DMS153 (cell line): Measurements from ENCODE around the gene RASEF.

ENCODE experiments used
- DNase-seq: peaks from one replicate; lab custom pipeline; 2025; lab: John Stamatoyannopoulos, UW

Gene RASEF

DNA sequence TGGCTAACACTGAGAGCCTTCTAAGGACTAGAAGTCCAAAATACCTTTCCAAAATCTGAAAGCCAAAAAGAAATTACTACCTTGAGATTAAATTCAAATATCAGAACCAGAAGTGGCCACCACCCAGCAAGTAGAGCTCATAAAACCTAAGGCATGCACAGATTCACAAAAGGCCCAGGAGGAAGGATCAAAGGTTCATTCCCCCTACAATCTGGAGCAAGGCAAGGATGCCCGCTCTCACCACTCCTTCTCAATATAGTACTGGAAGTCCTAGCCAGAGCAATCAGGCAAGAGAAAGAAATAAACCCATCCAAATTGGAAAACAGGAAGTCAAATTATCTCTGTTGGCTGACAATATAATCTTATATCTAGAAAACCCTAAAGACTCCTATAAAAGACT lies 6.0 kb downstream of the RASEF start:
- DNase-seq: no peak

- DNase-seq: peak; percentile 71
Measured at GRCh38 chr9:83056174-83056573, 6.8 kb downstream of the RASEF start.

DNA sequence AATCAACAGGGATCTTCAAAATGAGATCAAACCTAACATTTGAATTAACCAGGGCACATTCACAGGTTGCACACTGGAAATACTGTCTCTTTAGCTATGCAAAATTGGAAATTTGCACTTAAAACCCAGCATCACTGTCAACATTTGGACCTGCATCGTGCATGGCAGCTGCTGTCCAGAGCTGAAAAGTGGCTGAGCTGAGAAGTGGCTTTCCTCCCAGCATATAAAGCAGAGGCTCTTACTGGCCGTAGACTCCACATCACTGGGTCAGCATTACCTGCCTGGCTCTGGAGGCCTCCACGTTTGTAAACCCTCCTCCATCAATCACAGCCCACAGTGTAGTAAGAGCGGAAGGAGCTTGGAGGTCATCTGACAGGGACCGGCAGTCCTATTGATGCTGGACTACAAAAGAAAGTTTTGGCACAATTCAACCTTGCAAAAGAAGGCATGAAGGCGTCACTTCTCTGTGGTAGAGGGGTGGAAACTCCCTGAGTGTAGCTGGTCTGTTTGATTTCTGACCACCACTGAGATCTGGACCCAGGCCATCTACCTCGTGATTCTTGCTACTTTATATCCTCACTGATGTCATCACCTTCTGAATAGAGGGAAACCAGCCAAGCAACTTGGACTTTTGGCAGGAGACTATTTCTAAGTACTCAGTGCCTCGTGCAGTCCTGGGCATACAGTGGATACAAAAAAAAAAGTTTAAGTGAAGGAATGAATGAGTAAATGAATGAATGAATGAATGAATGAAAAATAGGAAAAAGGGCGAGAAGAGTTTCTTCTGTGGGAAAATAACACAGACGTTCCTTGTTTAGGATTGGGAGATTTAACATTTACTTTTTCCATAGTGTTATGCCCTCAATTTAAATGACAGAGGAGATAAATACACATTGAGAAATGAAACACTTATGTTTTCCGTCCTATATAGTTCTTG lies 14.8 kb downstream of the RASEF start:
- DNase-seq: no peak

- no peak for DNase-seq
Measured at GRCh38 chr9:83043597-83043996, 19.3 kb downstream of the RASEF start.

DNA sequence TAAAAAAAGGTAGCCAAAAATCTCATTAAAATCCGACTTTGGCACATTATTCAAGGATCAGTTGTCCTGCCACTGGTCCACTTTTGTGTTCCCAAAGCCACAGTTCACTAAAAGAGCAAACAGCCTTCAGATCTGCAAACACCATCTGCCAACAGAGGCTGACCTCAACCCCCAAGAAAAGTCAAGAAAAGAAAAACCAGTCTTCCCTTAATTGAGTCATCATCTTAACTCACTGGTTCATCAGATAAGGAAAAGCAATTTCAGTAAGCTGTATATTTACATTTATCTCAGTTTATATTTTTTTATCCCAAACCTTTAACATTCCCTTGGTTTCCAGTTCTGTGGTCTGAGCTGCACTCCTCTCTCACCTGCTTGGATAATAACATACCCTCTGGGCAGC lies 21.2 kb downstream of the RASEF start:
- DNase-seq: no peak

DNA sequence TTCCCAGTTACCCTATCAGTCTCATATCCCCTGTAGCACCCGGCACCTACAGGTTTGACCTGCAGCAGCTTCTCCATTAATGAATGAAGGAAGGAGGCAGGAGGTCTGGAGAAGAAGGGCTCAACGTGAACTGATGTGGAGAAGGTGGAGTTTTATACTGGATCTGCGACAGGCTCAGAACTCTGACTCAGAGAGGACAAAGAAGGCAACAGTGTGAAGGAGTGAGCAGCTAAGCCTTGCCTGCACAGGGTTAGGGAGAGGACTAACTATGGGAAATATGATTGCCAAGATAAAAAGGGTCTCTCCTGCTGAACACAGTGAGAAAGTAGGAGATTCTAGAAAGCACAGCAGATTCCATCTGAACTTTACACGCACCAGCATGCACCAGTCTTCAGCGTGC lies 23.6 kb downstream of the RASEF start:
- DNase-seq: no peak

- no peak for DNase-seq
Measured at GRCh38 chr9:83036043-83036442, 26.9 kb downstream of the RASEF start.

DNA sequence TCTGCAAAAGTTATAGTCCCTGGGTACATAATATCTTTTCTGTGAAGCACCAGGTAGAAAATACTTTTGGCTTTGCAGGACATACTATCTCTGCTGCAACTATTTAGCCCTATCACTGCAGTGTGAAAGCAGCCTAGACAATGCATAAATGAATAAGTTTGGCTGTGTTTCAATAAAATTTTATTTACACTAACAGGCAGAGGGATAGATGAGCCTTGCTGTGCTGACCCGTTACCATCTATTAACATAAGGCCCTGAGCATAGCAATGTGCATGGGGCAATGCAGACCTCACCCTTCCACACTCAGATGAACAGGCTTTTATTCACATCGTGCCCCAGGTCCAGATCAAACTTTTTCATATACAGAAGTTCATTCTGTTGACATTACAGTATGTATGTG lies 27.8 kb downstream of the RASEF start:
- no peak for DNase-seq

GRCh38 chr9:83034587-83034986 lies 28.4 kb downstream of the RASEF start:
- DNase-seq: peak; percentile 49

DNA sequence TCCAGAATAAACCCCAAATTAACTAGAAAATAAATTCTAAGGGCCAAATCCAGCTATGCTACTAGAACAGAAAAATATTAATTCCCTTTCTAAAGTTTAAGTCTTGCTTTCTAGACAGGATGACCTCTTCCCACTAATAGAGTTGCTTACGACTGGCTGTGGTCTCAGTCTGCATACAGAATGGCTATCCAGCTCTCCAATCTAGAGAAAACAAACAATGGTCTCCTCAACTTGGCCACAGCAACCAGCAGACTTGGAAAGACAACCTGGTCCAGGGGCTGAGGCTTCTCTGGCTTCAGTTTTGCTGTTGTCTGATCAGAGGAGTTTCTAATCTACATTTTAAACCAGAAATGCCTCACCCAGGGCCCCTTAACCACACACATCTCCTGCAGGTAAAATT lies 28.9 kb downstream of the RASEF start:
- DNase-seq: no peak

- DNase-seq: no peak
Measured at GRCh38 chr9:83032065-83032625, 30.8 kb downstream of the RASEF start.

GRCh38 chr9:83030391-83031107 lies 32.4 kb downstream of the RASEF start:
- no peak for DNase-seq

DNA sequence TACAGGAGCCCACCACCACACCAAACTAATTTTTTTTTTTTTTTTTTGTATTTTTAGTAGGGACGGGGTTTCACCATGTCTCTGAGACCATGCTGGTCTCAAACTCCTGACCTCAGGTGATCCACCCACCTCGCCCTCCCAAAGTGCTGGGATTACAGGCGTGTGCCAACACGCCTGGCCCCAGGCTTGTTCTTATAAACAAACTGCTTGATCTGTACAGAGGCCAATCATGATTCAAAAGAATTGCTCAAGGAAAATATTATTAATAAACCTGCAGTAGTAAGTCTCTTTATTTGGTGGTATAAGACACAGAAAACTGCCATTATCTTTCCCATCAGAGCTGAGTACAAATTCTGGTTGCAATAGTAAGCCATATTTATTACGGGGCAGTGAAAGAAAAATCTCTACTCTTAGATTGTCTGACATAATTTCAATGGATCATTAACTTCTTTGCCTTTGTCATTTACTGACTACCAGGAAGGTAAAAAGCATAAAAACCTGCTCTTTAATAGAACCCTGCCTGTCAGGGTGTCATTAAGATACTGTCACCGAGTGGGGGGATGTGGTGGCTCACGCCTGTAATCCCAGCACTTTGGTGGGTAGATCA lies 33.3 kb downstream of the RASEF start:
- DNase-seq: no peak

DNA sequence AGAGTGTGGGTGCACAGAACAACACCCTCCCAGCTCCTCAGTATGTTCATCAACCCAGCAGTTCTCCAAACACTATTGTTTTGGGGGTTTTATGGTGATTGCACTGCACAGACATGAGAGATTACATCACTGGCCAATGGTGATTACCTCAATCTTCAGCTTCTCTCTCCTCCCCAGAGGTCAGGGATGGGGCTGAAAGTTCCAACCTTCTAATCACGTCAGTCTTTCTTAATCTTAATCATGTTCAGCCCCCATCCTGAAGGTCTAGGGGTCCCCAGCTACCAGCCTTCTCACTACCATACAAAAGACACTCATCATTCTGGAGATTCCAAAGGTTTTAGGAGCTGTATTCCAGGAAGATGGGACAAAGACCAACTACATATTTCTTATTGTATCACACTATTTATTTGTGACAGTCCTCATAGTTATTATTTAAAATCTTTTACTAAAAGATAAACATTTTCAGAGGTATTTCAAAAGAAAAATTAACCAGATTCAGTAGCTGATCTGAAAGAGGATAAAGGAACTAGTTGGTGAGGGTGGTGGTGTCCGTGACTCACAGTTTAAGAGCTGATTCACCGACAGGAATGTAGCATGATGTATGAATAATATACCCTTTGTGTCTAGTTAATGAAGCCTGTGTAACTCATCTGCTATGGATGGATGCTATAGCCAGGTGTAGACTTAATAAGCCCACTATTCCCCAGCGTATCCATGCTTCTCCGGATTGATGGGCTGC lies 35.6 kb downstream of the RASEF start:
- no peak for DNase-seq

DNA sequence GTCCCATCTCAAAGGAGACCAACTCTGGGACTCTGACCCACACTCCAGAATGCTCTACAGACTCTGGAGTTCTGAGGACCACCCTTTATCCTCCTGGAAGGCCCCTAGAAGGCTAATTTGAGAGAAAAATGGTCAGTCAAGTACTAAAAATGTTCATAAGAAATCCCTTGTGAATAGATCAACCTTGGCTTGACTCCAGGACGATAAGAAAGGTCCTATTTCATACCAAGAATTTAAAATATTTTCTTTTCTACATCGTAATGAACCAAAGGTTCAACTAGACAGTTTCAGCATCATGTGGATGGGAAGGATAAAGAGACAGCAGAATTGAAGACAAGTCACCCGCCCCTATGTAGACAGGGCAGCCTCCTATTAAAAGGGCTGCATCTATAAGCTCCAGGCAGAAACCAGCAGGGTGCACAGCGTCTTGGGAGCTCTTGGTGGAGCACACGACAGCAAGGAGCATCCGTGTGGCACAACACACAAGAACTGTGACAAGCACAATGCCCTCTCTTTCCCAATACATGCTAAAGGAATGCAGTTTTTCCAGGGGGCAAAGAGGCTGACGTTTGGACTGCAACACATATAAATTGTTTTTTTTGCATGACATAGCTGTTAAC lies 38.3 kb downstream of the RASEF start:
- DNase-seq: no peak

DNA sequence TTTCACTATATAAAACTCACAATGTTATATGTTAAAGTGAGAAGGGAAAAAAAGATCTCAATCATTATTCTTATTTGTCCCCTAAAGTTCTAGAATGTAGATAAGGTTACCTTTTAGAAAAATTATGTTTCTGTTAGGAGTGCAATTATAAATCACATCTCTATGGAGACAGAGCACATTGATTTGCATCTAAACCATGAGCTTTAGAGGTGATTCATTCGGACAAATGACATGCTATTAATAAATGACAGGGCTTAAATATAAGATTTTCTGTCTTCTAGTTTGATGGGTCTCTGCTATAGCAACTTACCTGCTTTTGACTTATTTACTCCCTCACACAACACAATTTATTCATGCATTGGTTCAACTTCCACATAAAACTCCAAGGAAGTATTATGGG lies 39.8 kb downstream of the RASEF start:
- no peak for DNase-seq

GRCh38 chr9:83020864-83021263 lies 42.1 kb downstream of the RASEF start:
- DNase-seq: no peak

DNA sequence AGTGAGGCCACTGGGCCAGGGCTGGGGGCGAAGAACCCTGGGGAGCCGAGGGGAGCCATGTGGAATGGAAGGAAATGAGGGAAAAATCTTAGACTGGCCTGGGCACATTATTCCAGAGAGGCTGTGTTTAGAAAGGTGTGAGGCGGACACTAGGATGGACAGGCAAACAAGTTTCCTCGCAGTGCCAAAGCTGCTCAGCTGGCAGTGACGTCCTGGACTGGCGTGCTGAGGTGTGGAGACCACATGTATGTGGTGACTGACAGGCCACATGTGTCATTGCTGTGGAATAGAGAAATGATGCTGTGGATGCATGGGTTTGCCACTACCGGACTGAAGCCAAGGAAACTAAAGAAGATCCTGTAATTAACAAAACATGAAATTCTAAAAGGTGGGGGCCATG lies 42.6 kb downstream of the RASEF start:
- DNase-seq: no peak

DNA sequence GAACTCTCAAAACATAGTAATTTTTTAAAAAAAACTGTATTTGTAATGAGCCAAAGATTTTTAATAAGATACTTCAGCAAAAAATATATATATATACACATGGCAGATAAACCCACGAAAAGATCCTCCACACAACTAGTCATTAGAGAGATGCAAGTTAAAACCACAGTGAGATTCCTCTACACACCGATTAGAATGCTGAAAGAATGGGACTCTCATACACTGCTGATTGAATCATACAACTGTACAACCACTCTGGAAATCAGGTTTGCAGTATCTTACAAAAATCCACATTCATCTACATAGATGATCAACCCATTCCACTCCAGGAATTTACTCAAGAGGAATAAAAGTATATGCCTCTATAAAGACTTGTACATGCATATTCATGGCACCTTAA lies 43.7 kb downstream of the RASEF start:
- DNase-seq: no peak

DNA sequence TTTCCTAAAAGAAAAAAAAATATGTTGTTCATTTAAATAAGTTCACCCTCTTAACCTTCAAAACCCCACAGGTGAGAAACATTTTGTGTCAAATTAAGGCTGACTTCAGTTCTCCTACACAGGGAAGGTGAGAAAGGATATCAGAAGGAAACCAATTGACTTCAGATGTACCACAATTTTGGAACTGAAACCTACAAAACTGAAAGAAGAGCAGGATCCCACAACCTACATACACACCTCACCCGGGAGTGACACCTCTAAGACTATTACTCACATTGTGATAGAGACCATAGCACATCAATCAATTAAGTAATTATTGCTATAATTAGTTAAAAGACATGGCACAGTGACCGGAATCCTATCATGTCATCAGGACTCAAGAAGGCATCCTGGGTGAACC lies 47.0 kb downstream of the RASEF start:
- no peak for DNase-seq

GRCh38 chr9:83013867-83014605 lies 48.9 kb downstream of the RASEF start:
- DNase-seq: no peak
